Tibial artery (tissue), 4 donors: ENCODE measurements around the gene DLG1.
"Not testable (repeated sequence)": the region's sequence is repeated elsewhere in the genome, so short reads cannot be mapped to it uniquely, and the experiment has no call there.

ENCODE experiments used
- DNase-seq, 2 donors: peaks; one replicate each; pipeline ENCODE4 v3.0.0-alpha.2; 2019
- H3K27ac ChIP-seq, 2 donors: fragments of 200-600 bp; sonication (generic) in 1 of 2; 1 replicate in 1 of 2; 2 replicates in 1 of 2; pipeline ENCODE4 v1.5.1; 2018 to 2019; ENCODE audit warnings: mild to moderate bottlenecking in 1 of 2
- H3K27me3 ChIP-seq, 2 donors: fragments of 200-600 bp; sonication (generic) in 1 of 2; one replicate each; pipeline versions ENCODE4 v1.5.1 to v1.6.0; 2016 to 2019
- H3K36me3 ChIP-seq, 3 donors: fragments of 200-600 bp; sonication (generic) in 2 of 3; one replicate each; pipeline ENCODE4 v1.5.1; 2016 to 2019; ENCODE audit warnings: mild to moderate bottlenecking in 2 of 3
- H3K4me1 ChIP-seq, 4 donors: fragments of 200-600 bp; sonication (generic) in 2 of 4; 1 replicate in 3 of 4; 2 replicates in 1 of 4; pipeline ENCODE4 v1.5.1; 2016 to 2019
- H3K4me3 ChIP-seq, 2 donors: fragments of 200-600 bp; sonication (generic) in 1 of 2; 1 replicate in 1 of 2; 2 replicates in 1 of 2; pipeline ENCODE4 v1.5.1; 2018 to 2019; ENCODE audit warnings: mild to moderate bottlenecking in 2 of 2
- H3K9me3 ChIP-seq, 3 donors: fragments of 200-600 bp; sonication (generic) in 1 of 3; one replicate each; pipeline ENCODE4 v1.5.1; 2016 to 2019
- CTCF ChIP-seq, 2 experiments: fragments of 200-600 bp in 1 of 2; fragments of 450-650 bp in 1 of 2; IDR thresholded peaks; one replicate each; pipeline ENCODE4 v1.5.1; 2017 to 2019; ENCODE audit warnings: antibody characterized with exemption in 2 of 2, mild to moderate bottlenecking in 1 of 2, moderate library complexity in 1 of 2
- intact Hi-C: fragments of 100-400 bp; cut with DNase I; formaldehyde crosslinking; loops from one replicate; pipeline ENCODE4 v1.15.0; 2023; ENCODE audit warnings: low total_unique reads

Gene DLG1

GRCh38 chr3:197196192-197196591, 102.2 kb downstream of the DLG1 start:
- H3K27ac ChIP-seq: no peak overlapping the region
- intact Hi-C loops: no loop called here
- no peak for TF ChIP-seq CTCF (IDR thresholded peaks at IDR 0.05)
- DNase-seq: no peak
- no peaks in the 10 kb centered on the region for H3K27me3 ChIP-seq
- H3K36me3 ChIP-seq: no peaks in the 10 kb centered on the region
- no peak overlapping the region for H3K4me3 ChIP-seq
- H3K4me1 ChIP-seq: no peaks in the 10 kb centered on the region
- H3K9me3 ChIP-seq: no peaks in the 10 kb centered on the region

- H3K4me1 ChIP-seq: no peaks in the 10 kb centered on the region
- no peak overlapping the region for H3K4me3 ChIP-seq
- no peaks in the 10 kb centered on the region for H3K36me3 ChIP-seq
- TF ChIP-seq CTCF (IDR thresholded peaks at IDR 0.05): no peak
- no peaks in the 10 kb centered on the region for H3K9me3 ChIP-seq
- intact Hi-C loops: no loop called here
- no peaks in the 10 kb centered on the region for H3K27me3 ChIP-seq
- no peak for DNase-seq
- no peak overlapping the region for H3K27ac ChIP-seq
Observed at GRCh38 chr3:197195326-197195725, 103.1 kb downstream of the DLG1 start.

GRCh38 chr3:197193759-197194158, 104.7 kb downstream of the DLG1 start:
- H3K36me3 ChIP-seq, H3K9me3 ChIP-seq, intact Hi-C loops, H3K27ac ChIP-seq, DNase-seq, H3K4me1 ChIP-seq, H3K4me3 ChIP-seq, H3K27me3 ChIP-seq: not testable (repeated sequence)

- Histone ChIP-seq H3K36me3 (no peaks in the 10 kb centered on the region), H3K9me3 (no peaks in the 10 kb centered on the region), H3K27ac (no peak overlapping the region), H3K4me1 (no peaks in the 10 kb centered on the region), H3K27me3 (no peaks in the 10 kb centered on the region), H3K4me3 (no peak overlapping the region)
- TF ChIP-seq CTCF (IDR thresholded peaks at IDR 0.05): no peak
- no peak for DNase-seq
- intact Hi-C loops: no loop called here
Observed at GRCh38 chr3:197191897-197192296, 106.5 kb downstream of the DLG1 start.

- H3K4me1 ChIP-seq: no peaks in the 10 kb centered on the region
- DNase-seq: no peak
- H3K27me3 ChIP-seq: no peaks in the 10 kb centered on the region
- no peaks in the 10 kb centered on the region for H3K36me3 ChIP-seq
- H3K27ac ChIP-seq: no peak overlapping the region
- intact Hi-C loops: loop anchor here (5.0 kb wide), 1 partner anchor 212 kb away; no protein-coding TSS in a partner anchor
- TF ChIP-seq CTCF (IDR thresholded peaks at IDR 0.05): no peak
- no peaks in the 10 kb centered on the region for H3K9me3 ChIP-seq
- no peak overlapping the region for H3K4me3 ChIP-seq
Observed at GRCh38 chr3:197189623-197190022, 108.8 kb downstream of the DLG1 start.

- H3K27ac ChIP-seq: no peak overlapping the region
- no peaks in the 10 kb centered on the region for H3K9me3 ChIP-seq
- H3K27me3 ChIP-seq: no peaks in the 10 kb centered on the region
- no peaks in the 10 kb centered on the region for H3K36me3 ChIP-seq
- no peak for DNase-seq
- H3K4me3 ChIP-seq: no peak overlapping the region
- no peak for TF ChIP-seq CTCF (IDR thresholded peaks at IDR 0.05)
- H3K4me1 ChIP-seq: no peaks in the 10 kb centered on the region
- intact Hi-C loops: loop anchor here (5.0 kb wide), 1 partner anchor 212 kb away; no protein-coding TSS in a partner anchor
Observed at GRCh38 chr3:197188963-197189362, 109.4 kb downstream of the DLG1 start.
